Measurements from ENCODE around the gene SYS1.

Gene SYS1

DNA sequence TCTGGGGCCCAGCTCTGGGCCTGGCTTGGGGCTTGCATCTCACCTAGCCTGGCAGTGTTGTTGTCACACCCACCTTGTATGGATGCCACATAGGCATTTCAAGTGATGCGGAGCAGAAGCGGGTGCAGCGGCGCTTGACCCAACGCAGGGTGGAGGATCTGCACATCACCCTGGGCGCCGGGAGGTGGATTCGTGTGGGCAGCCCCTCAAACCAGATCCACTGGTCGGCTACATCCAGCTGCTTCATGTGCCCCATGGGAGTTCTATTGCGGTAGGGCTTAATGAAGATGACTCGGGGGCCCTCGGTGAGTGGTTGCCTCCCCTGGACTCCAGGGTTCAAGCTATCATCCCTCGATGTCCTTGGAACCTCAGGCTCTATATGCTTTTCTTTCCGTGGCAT, 12.0 kb downstream of the SYS1 start:
- no peak overlapping the region for H3K9ac ChIP-seq (ENCODE audit: low read length)
- H3K4me3 ChIP-seq (ENCODE audit: low read depth, low read length): no peak overlapping the region
- no peak overlapping the region for H2AK5ac ChIP-seq (ENCODE audit: low read length)
- no CpG with 5 or more reads among the region's 14 CpGs for WGBS (ENCODE audit: extremely low coverage, insufficient coverage, insufficient read length)
- no peaks in the 10 kb centered on the region for H3K79me1 ChIP-seq (ENCODE audit: low read length)
- H4K8ac ChIP-seq (ENCODE audit: low read depth, low read length): no peak overlapping the region
- no peaks in the 10 kb centered on the region for H3K27me3 ChIP-seq (ENCODE audit: insufficient read depth, low read length)
- no peak overlapping the region for H3K18ac ChIP-seq (ENCODE audit: low read length)
- H2BK120ac ChIP-seq (ENCODE audit: insufficient read depth, low read length, poor library complexity): no peak overlapping the region
- peaks cover 4 to 8% of the 10 kb centered on the region in 2 experiments for H3K36me3 ChIP-seq (ENCODE audit: control insufficient read depth in 1 of 2, insufficient read depth in 2 of 2, low read length in 2 of 2)
- H2BK5ac ChIP-seq (ENCODE audit: low read depth, low read length, poor library complexity): no peak overlapping the region
- no peak for DNase-seq
- no peak overlapping the region for H3K4ac ChIP-seq (ENCODE audit: low read depth, low read length)
- H2AFZ ChIP-seq (ENCODE audit: insufficient read depth, low read length, poor library complexity): no peak overlapping the region
- H3K14ac ChIP-seq (ENCODE audit: low read length): no peak overlapping the region
- H4K91ac ChIP-seq (ENCODE audit: low read depth, low read length): no peak overlapping the region
- H2BK12ac ChIP-seq (ENCODE audit: low read length): no peak overlapping the region
- no peaks in the 10 kb centered on the region for H3K79me2 ChIP-seq (ENCODE audit: control insufficient read depth, insufficient read depth, low read length, poor library complexity)
- no peaks in the 10 kb centered on the region for H3K9me3 ChIP-seq (ENCODE audit: insufficient read depth, low read depth, low read length)
- H3K23ac ChIP-seq (ENCODE audit: low read length): no peak overlapping the region
- no peak overlapping the region for H4K12ac ChIP-seq (ENCODE audit: low read depth, low read length)
- no peak overlapping the region for H3K4me2 ChIP-seq (ENCODE audit: low read length)
- H3K27ac ChIP-seq (ENCODE audit: low read depth, low read length): no peak overlapping the region
- H3K4me1 ChIP-seq (ENCODE audit: control insufficient read depth in 1 of 2, insufficient read depth in 2 of 2, low read length in 2 of 2): peaks cover 3 to 6% of the 10 kb centered on the region in 2 experiments

DNA sequence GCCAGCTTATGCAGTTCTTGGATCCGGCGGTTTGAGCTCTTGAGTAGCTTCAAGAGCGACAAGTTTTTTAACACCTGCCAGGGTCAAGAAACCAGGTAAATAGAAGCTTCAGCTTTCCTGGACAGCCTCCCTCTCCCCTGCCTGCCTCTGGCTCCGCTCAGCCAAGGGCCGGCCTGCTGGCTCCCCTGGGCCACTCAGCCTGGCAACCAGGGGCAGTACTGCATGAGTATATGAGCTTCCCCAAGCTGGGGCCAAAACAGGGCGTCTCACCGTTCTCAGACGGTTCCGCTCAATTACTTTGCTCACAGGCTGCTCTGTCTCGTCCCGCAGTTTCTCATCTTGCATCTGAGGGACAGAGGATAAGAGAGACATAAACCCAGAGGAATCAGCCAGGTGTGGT, 14.3 kb downstream of the SYS1 start:
- Histone ChIP-seq H3K4me3 (ENCODE audit: low read depth, low read length) (no peak overlapping the region), H3K14ac (ENCODE audit: low read length) (no peak overlapping the region), H2AK5ac (ENCODE audit: low read length) (no peak overlapping the region), H3K23ac (ENCODE audit: low read length) (no peak overlapping the region), H3K18ac (ENCODE audit: low read length) (no peak overlapping the region), H2BK12ac (ENCODE audit: low read length) (no peak overlapping the region), H3K27ac (ENCODE audit: low read depth, low read length) (no peak overlapping the region), H4K91ac (ENCODE audit: low read depth, low read length) (no peak overlapping the region), H4K12ac (ENCODE audit: low read depth, low read length) (no peak overlapping the region), H2BK5ac (ENCODE audit: low read depth, low read length, poor library complexity) (no peak overlapping the region), H3K36me3 (ENCODE audit: control insufficient read depth in 1 of 2, insufficient read depth in 2 of 2, low read length in 2 of 2) (peaks cover 4 to 6% of the 10 kb centered on the region in 2 experiments), H3K9ac (ENCODE audit: low read length) (no peak overlapping the region), H3K9me3 (ENCODE audit: insufficient read depth, low read depth, low read length) (no peaks in the 10 kb centered on the region), H2AFZ (ENCODE audit: insufficient read depth, low read length, poor library complexity) (no peak overlapping the region), H4K8ac (ENCODE audit: low read depth, low read length) (no peak overlapping the region), H3K27me3 (ENCODE audit: insufficient read depth, low read length) (no peaks in the 10 kb centered on the region), H3K4ac (ENCODE audit: low read depth, low read length) (no peak overlapping the region), H3K79me1 (ENCODE audit: low read length) (no peaks in the 10 kb centered on the region), H3K4me1 (ENCODE audit: control insufficient read depth in 1 of 2, insufficient read depth in 2 of 2, low read length in 2 of 2) (peaks cover 3 to 6% of the 10 kb centered on the region in 2 experiments), H3K79me2 (ENCODE audit: control insufficient read depth, insufficient read depth, low read length, poor library complexity) (no peaks in the 10 kb centered on the region), H3K4me2 (ENCODE audit: low read length) (no peak overlapping the region), H2BK120ac (ENCODE audit: insufficient read depth, low read length, poor library complexity) (no peak overlapping the region)
- no peak for DNase-seq
- no CpG with 5 or more reads among the region's 11 CpGs for WGBS (ENCODE audit: extremely low coverage, insufficient coverage, insufficient read length)

DNA sequence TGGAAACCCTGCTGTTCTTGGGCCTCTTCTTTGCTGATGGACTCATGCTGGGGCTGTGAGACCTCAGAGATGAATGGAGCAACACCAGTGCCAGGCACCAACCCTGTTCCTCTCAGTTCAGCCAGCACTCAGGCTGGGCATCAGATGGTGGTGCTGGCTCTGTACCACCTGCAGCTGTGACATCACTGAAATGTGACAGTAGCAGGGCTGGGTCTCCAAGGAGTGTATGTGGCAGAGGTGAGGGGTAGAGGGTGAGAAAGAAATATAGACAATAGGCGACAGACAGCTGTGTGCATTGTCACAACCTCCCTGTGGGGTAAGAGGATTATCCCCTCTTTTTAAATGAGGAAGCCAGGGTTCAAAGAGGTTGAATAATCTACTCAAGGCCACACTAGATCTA, 15.2 kb downstream of the SYS1 start, which contains the start of gene TP53TG5:
Gene TP53TG5, minus strand, starts transcription at position 135 of the 400 bp plus-strand sequence. Its CDS starts 89 bp downstream, at position 46.
- Histone ChIP-seq H3K9ac (ENCODE audit: low read length) (no peak within 1 kb of the TSS), H4K12ac (ENCODE audit: low read depth, low read length) (no peak within 1 kb of the TSS), H2AK5ac (ENCODE audit: low read length) (no peak within 1 kb of the TSS), H3K79me2 (ENCODE audit: control insufficient read depth, insufficient read depth, low read length, poor library complexity) (no peaks in the 10 kb centered on the region), H3K4ac (ENCODE audit: low read depth, low read length) (no peak within 1 kb of the TSS), H4K91ac (ENCODE audit: low read depth, low read length) (no peak within 1 kb of the TSS), H3K23ac (ENCODE audit: low read length) (no peak within 1 kb of the TSS), H3K9me3 (ENCODE audit: insufficient read depth, low read depth, low read length) (no peaks in the 10 kb centered on the region), H4K8ac (ENCODE audit: low read depth, low read length) (no peak within 1 kb of the TSS), H2BK12ac (ENCODE audit: low read length) (no peak within 1 kb of the TSS), H3K36me3 (ENCODE audit: control insufficient read depth in 1 of 2, insufficient read depth in 2 of 2, low read length in 2 of 2) (peaks cover 4 to 6% of the 10 kb centered on the region in 2 experiments), H3K4me1 (ENCODE audit: control insufficient read depth in 1 of 2, insufficient read depth in 2 of 2, low read length in 2 of 2) (peaks cover 3% of the 10 kb centered on the region in 2 experiments), H2BK120ac (ENCODE audit: insufficient read depth, low read length, poor library complexity) (no peak within 1 kb of the TSS), H3K18ac (ENCODE audit: low read length) (no peak within 1 kb of the TSS), H3K4me3 (ENCODE audit: low read depth, low read length) (no peak within 1 kb of the TSS), H2BK5ac (ENCODE audit: low read depth, low read length, poor library complexity) (no peak within 1 kb of the TSS), H3K14ac (ENCODE audit: low read length) (no peak within 1 kb of the TSS), H3K27me3 (ENCODE audit: insufficient read depth, low read length) (no peaks in the 10 kb centered on the region), H3K4me2 (ENCODE audit: low read length) (no peak within 1 kb of the TSS), H3K27ac (ENCODE audit: low read depth, low read length) (no peak within 1 kb of the TSS), H2AFZ (ENCODE audit: insufficient read depth, low read length, poor library complexity) (no peak within 1 kb of the TSS), H3K79me1 (ENCODE audit: low read length) (no peaks in the 10 kb centered on the region)
- no peak for DNase-seq
- WGBS (ENCODE audit: extremely low coverage, insufficient coverage, insufficient read length): no CpG with 5 or more reads among the region's 1 CpG

DNA sequence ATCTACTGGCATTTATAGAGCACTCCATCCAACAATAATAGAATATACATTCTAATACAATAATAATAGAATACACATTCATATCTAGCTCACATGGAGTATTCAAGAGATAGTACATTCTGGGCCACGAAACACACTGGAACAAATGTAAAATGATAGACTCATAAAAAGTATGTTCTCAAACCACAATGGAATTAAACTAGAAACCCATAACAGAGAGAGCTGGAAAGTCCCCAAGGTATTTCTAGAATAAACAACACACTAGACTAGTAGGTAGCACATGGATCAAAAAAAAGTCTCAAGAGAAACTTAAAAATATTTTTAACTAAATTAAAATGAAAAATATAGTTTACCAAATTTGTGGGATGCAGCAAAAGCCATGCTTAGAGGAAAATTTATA, 24.3 kb downstream of the SYS1 start:
- H3K9ac ChIP-seq (ENCODE audit: low read length): no peak overlapping the region
- no peak overlapping the region for H2AFZ ChIP-seq (ENCODE audit: insufficient read depth, low read length, poor library complexity)
- no peak for DNase-seq
- H2BK5ac ChIP-seq (ENCODE audit: low read depth, low read length, poor library complexity): no peak overlapping the region
- H4K91ac ChIP-seq (ENCODE audit: low read depth, low read length): no peak overlapping the region
- no peak overlapping the region for H3K27ac ChIP-seq (ENCODE audit: low read depth, low read length)
- no peak overlapping the region for H4K12ac ChIP-seq (ENCODE audit: low read depth, low read length)
- WGBS (ENCODE audit: extremely low coverage, insufficient coverage, insufficient read length): no CpG with 5 or more reads among the region's 1 CpG
- no peak overlapping the region for H2BK120ac ChIP-seq (ENCODE audit: insufficient read depth, low read length, poor library complexity)
- H3K4me2 ChIP-seq (ENCODE audit: low read length): no peak overlapping the region
- no peak overlapping the region for H3K18ac ChIP-seq (ENCODE audit: low read length)
- no peak overlapping the region for H3K23ac ChIP-seq (ENCODE audit: low read length)
- no peaks in the 10 kb centered on the region for H3K36me3 ChIP-seq (ENCODE audit: control insufficient read depth in 1 of 2, insufficient read depth in 2 of 2, low read length in 2 of 2)
- H3K9me3 ChIP-seq (ENCODE audit: insufficient read depth, low read depth, low read length): no peaks in the 10 kb centered on the region
- H3K14ac ChIP-seq (ENCODE audit: low read length): no peak overlapping the region
- H3K4me3 ChIP-seq (ENCODE audit: low read depth, low read length): no peak overlapping the region
- no peak overlapping the region for H3K4ac ChIP-seq (ENCODE audit: low read depth, low read length)
- no peaks in the 10 kb centered on the region for H3K79me2 ChIP-seq (ENCODE audit: control insufficient read depth, insufficient read depth, low read length, poor library complexity)
- H2BK12ac ChIP-seq (ENCODE audit: low read length): no peak overlapping the region
- H3K27me3 ChIP-seq (ENCODE audit: insufficient read depth, low read length): no peaks in the 10 kb centered on the region
- H4K8ac ChIP-seq (ENCODE audit: low read depth, low read length): no peak overlapping the region
- H3K4me1 ChIP-seq (ENCODE audit: control insufficient read depth in 1 of 2, insufficient read depth in 2 of 2, low read length in 2 of 2): no peaks in the 10 kb centered on the region
- no peaks in the 10 kb centered on the region for H3K79me1 ChIP-seq (ENCODE audit: low read length)
- H2AK5ac ChIP-seq (ENCODE audit: low read length): no peak overlapping the region

Data from trophoblast cell (in vitro differentiated cells and primary cell).